Measurements from ENCODE around the gene TEX22.
A peak's percentile ranks its signal among the peaks of the same experiment; 100 is the strongest.

TEX22 gene

DNA sequence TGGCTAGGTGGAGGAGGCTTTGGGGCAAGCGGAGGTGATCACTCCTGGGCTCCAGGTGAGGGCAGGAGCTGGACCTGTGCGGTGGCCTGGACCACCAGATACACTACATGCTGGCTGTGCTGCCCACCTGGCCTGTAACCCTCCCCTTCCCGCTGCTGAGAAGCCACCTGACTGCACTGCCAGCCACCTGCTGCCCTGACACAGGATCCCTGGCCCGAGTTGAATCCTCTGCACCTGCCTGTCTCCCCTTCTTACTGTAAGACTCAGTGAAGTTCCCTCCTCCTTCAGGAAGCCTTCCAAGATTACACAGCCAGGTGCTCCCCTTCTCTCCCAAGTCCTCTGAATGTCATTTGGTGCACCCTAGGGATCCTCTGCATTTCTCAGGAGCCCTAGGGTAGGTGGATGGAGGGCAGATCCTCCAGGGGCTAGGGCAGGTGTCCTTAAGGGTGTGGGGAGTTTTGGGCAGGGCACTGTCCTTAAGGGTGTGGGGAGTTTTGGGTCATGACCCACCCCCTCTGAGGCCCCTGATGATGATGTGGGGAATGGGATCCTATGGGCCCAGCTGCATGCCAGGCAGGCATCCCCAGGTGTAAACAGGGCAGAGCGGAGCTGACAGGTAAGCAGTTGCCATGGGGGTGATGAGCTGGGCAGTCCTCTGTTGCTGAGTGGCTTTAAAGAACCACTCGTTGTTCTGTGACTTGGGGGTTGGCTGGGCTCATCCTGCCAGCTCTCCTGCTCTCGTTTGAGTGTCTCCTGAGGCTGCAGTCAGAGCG is 14.6 kb downstream of the TEX22 start:
- H3K4me3 ChIP-seq (ENCODE audit: low read length): no peak overlapping the region
- no peak for DNase-seq (ENCODE audit: low read depth)
- TF ChIP-seq, protein P1, sequence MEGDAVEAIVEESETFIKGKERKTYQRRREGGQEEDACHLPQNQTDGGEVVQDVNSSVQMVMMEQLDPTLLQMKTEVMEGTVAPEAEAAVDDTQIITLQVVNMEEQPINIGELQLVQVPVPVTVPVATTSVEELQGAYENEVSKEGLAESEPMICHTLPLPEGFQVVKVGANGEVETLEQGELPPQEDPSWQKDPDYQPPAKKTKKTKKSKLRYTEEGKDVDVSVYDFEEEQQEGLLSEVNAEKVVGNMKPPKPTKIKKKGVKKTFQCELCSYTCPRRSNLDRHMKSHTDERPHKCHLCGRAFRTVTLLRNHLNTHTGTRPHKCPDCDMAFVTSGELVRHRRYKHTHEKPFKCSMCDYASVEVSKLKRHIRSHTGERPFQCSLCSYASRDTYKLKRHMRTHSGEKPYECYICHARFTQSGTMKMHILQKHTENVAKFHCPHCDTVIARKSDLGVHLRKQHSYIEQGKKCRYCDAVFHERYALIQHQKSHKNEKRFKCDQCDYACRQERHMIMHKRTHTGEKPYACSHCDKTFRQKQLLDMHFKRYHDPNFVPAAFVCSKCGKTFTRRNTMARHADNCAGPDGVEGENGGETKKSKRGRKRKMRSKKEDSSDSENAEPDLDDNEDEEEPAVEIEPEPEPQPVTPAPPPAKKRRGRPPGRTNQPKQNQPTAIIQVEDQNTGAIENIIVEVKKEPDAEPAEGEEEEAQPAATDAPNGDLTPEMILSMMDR (IDR thresholded peaks at IDR 0.05; ENCODE audit: insufficient read depth, low read depth, low read length, missing control alignments): no peak

DNA sequence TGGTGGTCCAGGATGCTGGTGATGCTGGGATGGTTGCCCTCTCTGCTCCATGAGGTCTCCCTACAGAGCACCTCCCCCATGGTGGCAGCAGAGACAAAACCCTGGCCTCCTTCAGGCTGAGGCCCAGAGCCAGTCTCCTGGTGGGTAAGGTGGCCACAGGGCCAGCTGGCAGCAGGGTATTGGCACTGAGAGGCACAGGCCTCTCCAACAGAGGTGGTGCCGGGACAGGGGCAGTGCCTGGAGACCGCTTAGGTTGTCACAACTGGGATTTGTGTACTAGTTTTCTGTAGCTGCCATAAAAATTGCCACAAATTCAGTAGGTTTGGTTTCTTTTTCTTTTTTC is 15.2 kb downstream of the TEX22 start:
- DNase-seq (ENCODE audit: low read depth): no peak
- no peak overlapping the region for H3K4me3 ChIP-seq (ENCODE audit: low read length)
- TF ChIP-seq, protein P1 (IDR thresholded peaks at IDR 0.05; ENCODE audit: insufficient read depth, low read depth, low read length, missing control alignments): no peak

DNA sequence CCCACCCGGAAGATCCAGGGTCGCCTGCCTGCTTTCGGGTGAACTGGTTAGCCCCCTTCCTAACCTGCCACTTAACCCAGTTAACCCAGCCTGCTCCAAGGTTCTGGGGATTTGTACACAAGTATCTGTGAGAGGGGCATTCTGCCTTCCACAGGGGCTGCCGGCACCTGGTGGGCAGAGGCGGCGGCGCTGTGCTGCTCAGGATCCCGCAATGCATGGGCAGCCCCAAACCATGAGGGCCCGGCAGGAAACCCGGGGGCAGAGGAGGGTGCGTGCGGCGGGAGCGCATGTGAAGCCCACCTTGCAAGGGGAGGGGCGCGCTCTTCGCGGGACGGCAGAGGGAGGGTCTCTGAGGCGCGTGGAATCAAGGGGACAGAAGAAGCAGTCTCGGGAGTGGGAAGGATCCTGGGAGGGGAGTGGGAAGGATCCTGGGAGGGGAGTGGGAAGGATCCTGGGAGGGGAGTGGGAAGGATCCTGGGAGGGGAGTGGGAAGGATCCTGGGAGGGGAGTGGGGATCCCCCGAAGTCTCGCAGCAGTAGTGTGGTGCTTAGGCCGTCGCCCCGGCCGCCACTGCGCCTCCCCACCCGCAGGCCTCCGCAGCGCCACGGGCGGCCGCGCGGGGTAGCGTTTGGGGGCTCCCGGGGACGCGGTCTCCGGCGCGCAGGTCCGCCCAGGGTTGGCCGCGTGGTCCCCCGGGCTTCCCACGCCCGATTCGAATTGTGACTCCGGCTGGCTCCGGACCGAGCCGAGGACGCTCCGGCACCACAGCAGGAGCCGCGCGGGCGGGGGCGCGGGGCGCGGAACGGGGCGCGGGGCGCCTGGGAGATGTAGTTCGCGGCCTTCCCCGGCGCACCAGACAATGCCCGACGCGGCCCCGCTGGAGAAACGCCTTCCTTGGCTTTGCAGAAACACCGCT is 16.4 kb downstream of the TEX22 start:
- TF ChIP-seq, protein P1 (IDR thresholded peaks at IDR 0.05; ENCODE audit: insufficient read depth, low read depth, low read length, missing control alignments): peak; percentile 41
- H3K4me3 ChIP-seq (ENCODE audit: low read length): peak overlapping the region; percentile 39
- DNase-seq (ENCODE audit: low read depth): peak; percentile 54

DNA sequence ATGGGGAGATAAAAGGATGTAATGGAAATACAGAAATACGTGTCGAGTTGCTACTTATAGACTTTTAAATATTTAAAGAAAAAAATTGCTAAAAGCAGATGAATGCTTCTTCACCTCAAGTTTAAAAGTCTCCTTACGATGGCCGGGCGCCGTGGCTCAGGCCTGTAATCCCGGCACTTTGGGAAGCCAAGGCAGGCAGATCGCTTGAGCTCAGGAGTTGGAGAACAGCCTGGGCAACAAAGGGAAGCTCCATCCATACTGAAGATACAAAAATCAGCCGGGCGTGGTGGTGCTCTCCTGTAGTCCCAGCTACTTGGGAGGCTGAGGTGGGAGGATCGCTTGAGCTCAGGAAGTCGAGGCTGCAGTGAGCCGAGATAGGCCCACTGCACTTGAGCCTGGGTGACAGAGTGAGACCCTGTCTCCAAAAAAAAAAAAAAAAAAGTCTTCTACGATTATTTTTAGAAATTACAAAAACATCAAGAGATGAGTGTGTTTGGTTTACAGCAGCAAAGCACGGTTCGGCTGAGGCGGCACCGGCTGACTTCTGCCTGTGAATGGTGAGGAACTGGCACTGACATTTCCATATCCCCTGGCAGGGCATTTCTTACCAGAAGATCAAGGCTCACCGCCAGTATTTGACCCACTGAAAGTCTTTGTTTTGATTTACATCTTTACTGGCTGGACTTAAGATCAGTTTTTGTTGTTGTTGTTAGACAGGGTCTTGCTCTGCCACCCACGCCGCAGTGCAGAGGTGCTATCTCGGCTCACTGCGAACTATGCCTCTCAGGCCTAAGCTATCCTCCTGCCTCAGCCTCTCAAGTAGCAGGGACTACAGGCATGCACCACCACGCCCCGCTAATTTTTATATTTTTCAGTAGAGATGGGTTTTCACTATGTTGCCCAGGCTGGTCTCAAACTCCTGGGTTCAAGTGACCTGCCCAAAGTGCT is 17.4 kb downstream of the TEX22 start:
- DNase-seq (ENCODE audit: low read depth): no peak
- H3K4me3 ChIP-seq (ENCODE audit: low read length): peak overlapping the region; percentile 39
- TF ChIP-seq, protein P1 (IDR thresholded peaks at IDR 0.05; ENCODE audit: insufficient read depth, low read depth, low read length, missing control alignments): no peak

DNA sequence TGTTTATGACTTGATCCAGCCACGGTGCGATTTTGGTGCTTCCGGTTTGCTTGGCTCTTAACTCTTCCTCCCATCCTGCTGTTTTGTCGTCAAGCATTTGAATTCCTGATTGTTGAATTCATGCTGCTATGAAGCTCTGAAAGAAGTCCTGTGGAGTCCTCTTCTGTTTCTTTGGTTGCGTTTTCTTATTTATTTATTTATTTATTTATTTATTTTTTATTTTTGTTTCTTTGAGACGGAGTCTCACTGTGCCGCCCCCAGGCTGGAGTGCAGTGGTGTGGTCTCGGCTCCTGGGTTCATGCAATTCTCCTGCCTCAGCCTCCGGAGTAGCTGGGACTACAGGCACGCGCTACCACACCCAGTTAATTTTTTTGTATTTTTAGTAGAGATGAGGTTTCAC is 18.3 kb downstream of the TEX22 start:
- DNase-seq (ENCODE audit: low read depth): no peak
- TF ChIP-seq, protein P1 (IDR thresholded peaks at IDR 0.05; ENCODE audit: insufficient read depth, low read depth, low read length, missing control alignments): no peak
- no peak overlapping the region for H3K4me3 ChIP-seq (ENCODE audit: low read length)

DNA sequence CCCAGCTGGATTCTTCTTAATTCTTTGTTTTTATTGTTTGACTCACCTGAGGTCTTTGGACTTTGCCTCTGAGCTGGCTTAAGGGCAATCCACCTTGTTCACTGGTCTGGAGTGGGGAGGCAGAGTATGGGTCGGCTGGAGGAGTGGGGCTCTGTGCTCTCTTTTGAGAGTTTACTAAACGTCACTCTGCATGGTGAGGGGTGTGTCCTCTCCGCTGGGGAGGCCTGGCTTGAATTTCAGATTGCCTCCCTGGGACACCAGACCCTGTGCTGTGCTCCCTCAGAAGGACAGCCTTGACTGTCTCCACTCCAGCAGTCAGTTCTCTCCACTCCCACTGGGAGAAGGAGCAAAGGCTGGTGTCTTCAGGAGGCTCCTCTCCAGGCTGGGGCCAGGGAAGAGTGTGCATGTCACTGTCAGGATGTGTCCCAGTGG is 19.4 kb downstream of the TEX22 start:
- DNase-seq (ENCODE audit: low read depth): no peak
- TF ChIP-seq, protein P1 (IDR thresholded peaks at IDR 0.05; ENCODE audit: insufficient read depth, low read depth, low read length, missing control alignments): no peak

More for the DNA sequence above, 19.4 kb downstream of the TEX22 start:
- no peak overlapping the region for H3K4me3 ChIP-seq (ENCODE audit: low read length)

All from epithelial cell of esophagus (primary cell).